Activated naive CD8-positive, alpha-beta T cell treated with anti-CD3 and anti-CD28 coated beads, Interleukin-2, amount 10 ng/mL, durations not matched to agents 7 days and 5 days (primary cell): Measurements from ENCODE around the gene LCLAT1. TPM values are rescaled to one million over a fixed set of nuclear protein-coding genes. Genes with fewer than 3 reads are reported as not detected.

Experiments
- ATAC-seq: fragments of 150-1000 bp; cut with Tn5 transposase; one replicate; pipeline ENCODE4 v1.10.0; 2021; ENCODE audit warnings: low read depth, moderate library complexity
- POLR2A ChIA-PET: fragments of 350-600 bp; sonication (Branson Sonifier 250); formaldehyde crosslinking; loops from one replicate; lab custom pipeline; 2021; ENCODE audit warnings: antibody characterized with exemption; lab: Charles Lee
- DNase-seq: peaks from one replicate; pipeline ENCODE4 v3.0.0; 2021
- H3K27ac Mint-ChIP-seq: one replicate; pipeline ENCODE4 v1.8.0; 2022; ENCODE audit warnings: mild to moderate bottlenecking, mixed read lengths
- H3K27me3 Mint-ChIP-seq: one replicate; pipeline ENCODE4 v1.8.0; 2022; ENCODE audit warnings: mild to moderate bottlenecking, moderate library complexity, mixed read lengths
- H3K36me3 Mint-ChIP-seq: one replicate; pipeline ENCODE4 v1.8.0; 2021; ENCODE audit warnings: mild to moderate bottlenecking, mixed read lengths
- H3K4me1 Mint-ChIP-seq: one replicate; pipeline ENCODE4 v1.8.0; 2021; ENCODE audit warnings: mixed read lengths
- H3K4me3 Mint-ChIP-seq: one replicate; pipeline ENCODE4 v1.8.0; 2022; ENCODE audit warnings: mild to moderate bottlenecking, moderate library complexity, mixed read lengths
- H3K9me3 Mint-ChIP-seq: one replicate; pipeline ENCODE4 v1.8.0; 2021; ENCODE audit warnings: mixed read lengths
- total RNA-seq, 2 experiments: library from RNA; stranded (reverse); gene quantifications; one replicate each; pipeline ENCODE4 v1.2.3, GENCODE V29; 2021

Gene LCLAT1
- total RNA-seq, 2 experiments from 2014 or later = 19.8 to 21.2 TPM

DNA sequence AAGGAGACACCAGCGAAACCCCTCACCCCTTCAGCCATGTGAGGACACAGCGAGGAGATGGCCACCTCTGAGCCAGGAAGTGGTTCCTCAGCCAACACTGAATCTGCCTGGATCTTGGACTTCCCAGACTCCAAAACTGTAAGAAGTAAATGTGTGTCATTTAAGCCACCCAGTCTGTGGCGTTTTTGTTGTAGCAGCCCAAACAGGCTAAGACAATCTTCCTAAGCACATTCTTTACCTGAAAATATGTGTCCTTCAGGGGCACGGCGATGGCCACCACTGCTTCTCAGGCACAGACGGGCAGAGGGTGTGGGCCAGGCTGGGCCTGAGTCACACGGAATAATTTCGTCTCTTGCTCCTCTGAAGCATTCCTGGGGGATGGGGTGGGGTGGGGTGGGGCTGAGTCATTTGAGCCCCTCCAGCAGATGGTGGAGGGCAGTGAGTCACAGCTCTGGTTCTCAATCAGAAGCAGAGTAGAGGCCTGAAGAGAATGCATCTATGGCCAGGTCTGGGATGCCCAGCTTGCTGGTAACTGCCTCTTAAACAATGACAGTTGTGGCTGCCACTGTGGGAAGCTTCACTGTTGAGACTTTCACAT is 217.8 kb downstream of the LCLAT1 start:
- ATAC-seq (no peak), DNase-seq (no peak)
- H3K4me3 Mint-ChIP-seq = no peak overlapping the region
- POLR2A ChIA-PET = no interaction called here
- H3K27ac Mint-ChIP-seq = no peak overlapping the region
- peaks cover 3% of the 10 kb centered on the region for H3K9me3 Mint-ChIP-seq
- H3K27me3 Mint-ChIP-seq = peaks cover 2% of the 10 kb centered on the region
- H3K36me3 Mint-ChIP-seq = peaks cover 1% of the 10 kb centered on the region
- no peaks in the 10 kb centered on the region for H3K4me1 Mint-ChIP-seq

DNA sequence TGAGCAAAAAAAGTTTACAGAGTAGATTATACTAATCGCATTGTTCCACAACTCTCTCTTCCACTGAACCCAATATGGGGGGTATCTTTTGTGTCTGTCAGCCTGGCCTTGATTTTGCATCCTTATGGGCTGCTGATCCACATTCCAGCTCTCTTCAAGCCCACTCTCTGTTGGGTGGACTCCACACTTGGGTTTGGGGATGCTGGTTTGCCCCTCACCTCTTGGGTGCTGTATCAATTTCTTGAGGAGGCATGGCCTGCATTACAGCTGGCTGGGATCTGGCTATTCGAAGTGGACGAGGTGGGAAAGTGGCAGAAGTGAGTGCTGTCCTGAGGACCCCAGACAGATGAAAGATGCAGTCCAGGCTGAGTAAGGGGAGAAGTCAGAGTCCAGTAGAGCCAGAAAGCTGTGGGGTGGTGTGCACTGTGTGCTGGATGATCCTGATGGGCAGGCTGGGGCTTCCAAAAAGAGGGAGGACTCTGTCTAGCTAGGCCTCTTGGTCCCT is 218.8 kb downstream of the LCLAT1 start:
- Mint-ChIP-seq H3K4me3 (no peak overlapping the region), H3K27ac (no peak overlapping the region), H3K27me3 (peaks cover 2% of the 10 kb centered on the region), H3K4me1 (no peaks in the 10 kb centered on the region), H3K9me3 (peaks cover 3% of the 10 kb centered on the region), H3K36me3 (peaks cover 1% of the 10 kb centered on the region)
- POLR2A ChIA-PET = no interaction called here
- DNase-seq (no peak), ATAC-seq (no peak)

DNA sequence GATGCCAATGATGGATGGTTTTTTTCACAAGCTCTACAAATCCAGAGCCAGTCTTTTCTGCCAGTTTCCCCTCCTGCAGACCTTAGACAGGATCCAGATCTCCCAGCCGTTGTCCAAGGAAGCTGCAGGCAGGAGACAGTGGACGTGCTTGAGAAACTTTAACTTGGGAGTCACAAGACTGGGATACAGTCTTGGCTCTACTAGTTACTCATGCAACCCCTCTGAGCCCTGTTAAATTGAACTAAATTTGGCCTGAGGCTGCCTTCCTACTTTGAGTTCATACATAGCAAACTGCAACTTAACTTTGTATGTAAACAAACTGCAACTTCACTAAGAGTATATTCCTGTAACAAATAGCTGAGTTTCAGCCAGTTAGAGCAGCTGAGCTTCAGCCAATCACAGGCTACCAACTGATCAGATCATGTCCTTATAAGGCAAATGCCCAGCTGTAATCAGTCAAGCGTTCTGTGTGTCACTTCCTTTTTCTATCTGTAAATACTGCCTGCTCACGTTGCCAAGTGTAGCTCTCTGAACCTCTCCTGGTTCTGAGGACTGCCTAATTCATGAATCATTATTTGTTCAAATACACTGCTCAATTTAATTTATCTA is 219.3 kb downstream of the LCLAT1 start:
- peaks cover 1% of the 10 kb centered on the region for H3K36me3 Mint-ChIP-seq
- no peak for DNase-seq
- H3K9me3 Mint-ChIP-seq = peaks cover 3% of the 10 kb centered on the region
- peaks cover 2% of the 10 kb centered on the region for H3K27me3 Mint-ChIP-seq
- no peak for ATAC-seq
- H3K27ac Mint-ChIP-seq = no peak overlapping the region
- POLR2A ChIA-PET = no interaction called here
- H3K4me1 Mint-ChIP-seq = no peaks in the 10 kb centered on the region
- no peak overlapping the region for H3K4me3 Mint-ChIP-seq

DNA sequence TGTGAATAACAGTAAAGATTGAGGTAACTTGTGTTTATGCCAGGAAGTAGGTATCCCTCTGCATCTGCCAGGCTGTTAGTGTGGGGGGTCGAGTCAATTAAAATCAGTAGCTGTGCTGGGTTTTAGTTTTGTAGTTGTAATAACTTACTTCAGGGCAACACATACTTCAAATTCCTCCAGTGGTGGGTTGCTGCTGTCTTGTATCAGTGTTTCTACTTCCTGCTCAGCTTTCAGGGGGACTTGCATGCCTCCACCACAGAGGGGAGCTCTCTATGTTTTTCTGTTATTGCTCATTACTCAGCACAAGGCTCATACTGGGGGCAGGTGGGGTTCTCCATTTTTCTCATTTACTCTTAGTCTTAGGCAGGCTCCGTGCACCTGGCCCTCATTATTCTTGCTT is 223.4 kb downstream of the LCLAT1 start:
- ATAC-seq (no peak), DNase-seq (no peak)
- Mint-ChIP-seq H3K36me3 (peaks cover 1% of the 10 kb centered on the region), H3K27ac (no peak overlapping the region), H3K4me1 (no peaks in the 10 kb centered on the region), H3K27me3 (peaks cover 11% of the 10 kb centered on the region), H3K4me3 (no peak overlapping the region), H3K9me3 (peaks cover 3% of the 10 kb centered on the region)
- POLR2A ChIA-PET = no interaction called here

- Mint-ChIP-seq H3K36me3 (no peaks in the 10 kb centered on the region), H3K27me3 (peaks cover 9% of the 10 kb centered on the region), H3K9me3 (no peaks in the 10 kb centered on the region), H3K4me1 (no peaks in the 10 kb centered on the region), H3K27ac (no peak overlapping the region), H3K4me3 (no peak overlapping the region)
- DNase-seq (no peak), ATAC-seq (no peak)
- POLR2A ChIA-PET = no interaction called here
Measured at GRCh38 chr2:30673127-30673526, 226.1 kb downstream of the LCLAT1 start.

DNA sequence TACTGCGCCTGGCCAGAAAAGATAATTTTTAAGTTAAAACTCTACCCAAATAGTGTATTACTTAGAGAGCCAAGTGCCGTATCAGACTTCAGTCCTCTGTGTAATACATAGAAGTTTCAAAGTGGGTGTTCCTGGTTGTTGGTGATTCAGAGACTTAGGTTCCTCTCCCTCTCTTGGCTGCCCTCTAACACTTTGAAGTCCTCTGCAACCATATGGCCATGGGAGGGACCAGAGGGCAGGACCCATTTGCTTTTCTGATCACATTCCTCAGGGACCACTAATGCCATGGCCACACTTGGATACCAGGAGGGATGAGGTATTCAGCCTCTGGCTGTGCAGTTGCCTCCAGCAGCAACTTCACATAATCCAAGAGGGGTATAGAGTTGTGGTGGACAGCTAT is 228.7 kb downstream of the LCLAT1 start:
- ATAC-seq (no peak), DNase-seq (no peak)
- H3K27me3 Mint-ChIP-seq = peaks cover 9% of the 10 kb centered on the region
- POLR2A ChIA-PET = no interaction called here
- H3K36me3 Mint-ChIP-seq = no peaks in the 10 kb centered on the region
- no peaks in the 10 kb centered on the region for H3K4me1 Mint-ChIP-seq
- H3K9me3 Mint-ChIP-seq = no peaks in the 10 kb centered on the region
- no peak overlapping the region for H3K4me3 Mint-ChIP-seq
- H3K27ac Mint-ChIP-seq = no peak overlapping the region

DNA sequence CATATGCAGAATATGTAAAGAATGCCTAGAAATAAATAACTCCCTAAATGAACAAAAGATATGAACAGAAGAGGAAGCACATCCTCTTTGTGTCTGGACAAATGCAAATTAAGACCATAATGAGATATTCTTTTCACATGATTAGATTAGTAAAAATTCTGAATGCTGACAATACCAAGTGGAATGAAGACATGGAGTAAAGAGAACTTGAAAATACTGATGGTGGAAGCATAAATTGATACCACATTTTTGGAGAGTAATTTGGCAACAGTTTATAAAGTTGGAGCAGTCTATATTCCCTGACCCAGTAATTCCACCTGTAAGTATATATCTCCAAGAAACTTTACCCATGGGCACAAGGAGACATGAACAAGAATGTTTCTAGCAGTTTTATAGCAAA is 230.2 kb downstream of the LCLAT1 start:
- Mint-ChIP-seq H3K4me3 (no peak overlapping the region), H3K4me1 (no peaks in the 10 kb centered on the region), H3K36me3 (no peaks in the 10 kb centered on the region), H3K27me3 (peaks cover 9% of the 10 kb centered on the region), H3K27ac (no peak overlapping the region), H3K9me3 (no peaks in the 10 kb centered on the region)
- POLR2A ChIA-PET = no interaction called here
- no peak for DNase-seq
- ATAC-seq = no peak

DNA sequence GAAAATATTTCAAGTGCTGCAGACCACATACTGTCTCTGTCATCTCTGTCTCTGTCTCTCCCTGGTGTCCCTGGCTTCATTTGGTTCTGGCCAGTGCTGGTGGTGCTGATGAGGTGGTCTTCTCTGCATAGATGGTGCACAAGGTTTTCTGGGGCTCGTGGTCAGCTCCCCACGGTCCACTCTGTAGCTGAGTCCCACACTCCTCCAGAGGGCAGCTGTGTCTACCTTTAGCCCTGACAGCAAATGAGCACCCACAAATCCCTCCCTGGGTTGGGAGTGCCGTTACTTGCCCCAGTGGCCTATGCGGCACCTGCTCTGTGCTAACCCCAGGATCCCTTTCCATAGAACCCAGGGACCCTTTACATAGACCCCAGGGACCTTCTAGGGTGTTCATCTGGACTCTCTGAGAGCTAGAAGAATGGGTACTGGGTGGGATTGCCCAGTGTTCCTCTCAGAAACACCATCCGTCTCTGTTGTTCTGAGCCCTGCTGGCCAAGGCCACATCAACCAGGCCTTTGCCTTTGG is 230.9 kb downstream of the LCLAT1 start:
- H3K27ac Mint-ChIP-seq = no peak overlapping the region
- no peaks in the 10 kb centered on the region for H3K9me3 Mint-ChIP-seq
- peaks cover 7% of the 10 kb centered on the region for H3K27me3 Mint-ChIP-seq
- POLR2A ChIA-PET = no interaction called here
- no peak for DNase-seq
- no peak overlapping the region for H3K4me3 Mint-ChIP-seq
- no peaks in the 10 kb centered on the region for H3K4me1 Mint-ChIP-seq
- no peak for ATAC-seq
- no peaks in the 10 kb centered on the region for H3K36me3 Mint-ChIP-seq

- H3K27me3 Mint-ChIP-seq = peaks cover 4% of the 10 kb centered on the region
- no peak for DNase-seq
- H3K4me3 Mint-ChIP-seq = no peak overlapping the region
- no peak overlapping the region for H3K27ac Mint-ChIP-seq
- no peaks in the 10 kb centered on the region for H3K36me3 Mint-ChIP-seq
- H3K4me1 Mint-ChIP-seq = no peaks in the 10 kb centered on the region
- ATAC-seq = no peak
- POLR2A ChIA-PET = no interaction called here
- H3K9me3 Mint-ChIP-seq = no peaks in the 10 kb centered on the region
Measured at GRCh38 chr2:30678410-30679137, 231.5 kb downstream of the LCLAT1 start.

DNA sequence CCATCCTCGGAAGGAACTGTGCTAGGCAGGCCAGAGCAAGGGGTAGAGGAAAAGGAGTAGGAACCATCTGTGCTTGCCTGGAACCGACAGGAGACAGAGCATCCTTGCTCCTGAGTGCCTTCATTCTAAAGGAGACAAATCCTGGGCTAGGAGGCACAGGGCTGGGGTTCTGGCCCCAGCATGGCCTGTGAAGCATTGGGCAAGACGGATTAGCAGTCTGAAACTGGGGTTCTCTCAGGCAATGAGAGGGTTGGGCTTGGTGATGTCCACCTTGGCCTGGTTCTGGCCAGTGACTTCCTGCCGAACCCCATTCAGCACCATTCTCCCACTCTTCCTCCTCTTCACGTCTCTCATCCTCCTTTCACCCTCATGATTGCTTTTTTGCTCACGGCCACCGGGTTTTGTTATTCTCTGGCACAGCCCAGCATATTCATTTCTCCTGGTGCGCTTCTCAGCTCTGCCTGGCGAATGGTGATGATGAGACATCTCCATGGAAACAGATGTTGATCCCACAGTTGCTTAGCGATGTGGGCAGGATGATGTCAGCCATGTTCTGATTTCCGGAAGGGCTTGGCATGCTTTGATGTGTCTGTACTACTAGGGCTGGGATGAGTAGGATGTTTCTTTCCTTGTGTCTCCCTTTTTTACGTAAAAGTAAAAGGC is 232.5 kb downstream of the LCLAT1 start:
- no peaks in the 10 kb centered on the region for H3K27me3 Mint-ChIP-seq
- no peak for ATAC-seq
- POLR2A ChIA-PET = no interaction called here
- no peaks in the 10 kb centered on the region for H3K4me1 Mint-ChIP-seq
- no peak for DNase-seq
- H3K9me3 Mint-ChIP-seq = no peaks in the 10 kb centered on the region
- no peaks in the 10 kb centered on the region for H3K36me3 Mint-ChIP-seq
- H3K27ac Mint-ChIP-seq = no peak overlapping the region
- no peak overlapping the region for H3K4me3 Mint-ChIP-seq

DNA sequence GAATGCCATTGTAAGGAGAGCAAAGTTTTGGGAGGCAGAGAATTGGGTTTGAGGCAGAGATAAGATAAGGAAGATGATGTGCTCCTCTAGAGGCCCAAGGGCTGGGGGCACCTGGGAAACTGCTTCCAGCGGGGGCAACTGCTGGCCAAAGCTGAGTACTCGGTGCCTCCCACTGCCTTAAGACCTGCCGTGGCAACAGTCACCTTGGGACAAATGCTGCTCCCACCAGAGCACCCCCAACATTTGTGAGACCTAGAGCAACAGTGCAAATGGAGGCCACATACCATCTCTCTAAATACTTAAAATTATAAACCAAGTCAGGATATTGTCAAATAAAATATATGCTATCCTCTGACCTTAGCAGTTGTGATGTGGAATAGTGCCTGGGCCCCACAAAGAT is 233.1 kb downstream of the LCLAT1 start:
- no peak for DNase-seq
- H3K27ac Mint-ChIP-seq = no peak overlapping the region

GRCh38 chr2:30681022-30681421 is 234.0 kb downstream of the LCLAT1 start:
- no peak for ATAC-seq
- Mint-ChIP-seq H3K27ac (no peak overlapping the region), H3K4me1 (no peaks in the 10 kb centered on the region), H3K4me3 (no peak overlapping the region), H3K9me3 (no peaks in the 10 kb centered on the region), H3K27me3 (peaks cover 2% of the 10 kb centered on the region), H3K36me3 (no peaks in the 10 kb centered on the region)
- POLR2A ChIA-PET = no interaction called here
- DNase-seq = no peak

More for the DNA sequence above, 233.1 kb downstream of the LCLAT1 start:
- no peak for ATAC-seq
- Mint-ChIP-seq H3K27me3 (no peaks in the 10 kb centered on the region), H3K4me1 (no peaks in the 10 kb centered on the region), H3K4me3 (no peak overlapping the region), H3K36me3 (no peaks in the 10 kb centered on the region), H3K9me3 (no peaks in the 10 kb centered on the region)
- POLR2A ChIA-PET = no interaction called here

GRCh38 chr2:30683236-30683956 is 236.3 kb downstream of the LCLAT1 start:
- DNase-seq = no peak
- ATAC-seq = no peak
- Mint-ChIP-seq H3K9me3 (no peaks in the 10 kb centered on the region), H3K27ac (no peak overlapping the region), H3K27me3 (peaks cover 2% of the 10 kb centered on the region), H3K4me1 (no peaks in the 10 kb centered on the region), H3K36me3 (no peaks in the 10 kb centered on the region), H3K4me3 (no peak overlapping the region)
- POLR2A ChIA-PET = no interaction called here
